ENCODE results near the gene FZR1. TPM values are rescaled to one million over a fixed set of nuclear protein-coding genes. Genes with fewer than 3 reads are reported as not detected.
A peak's percentile ranks its signal among the peaks of the same experiment; 100 is the strongest.

FZR1 gene
- polyA plus RNA-seq, 2 of the 4 experiments (the other 2 are of a cell fraction): 13.9 to 18.1 TPM

DNA sequence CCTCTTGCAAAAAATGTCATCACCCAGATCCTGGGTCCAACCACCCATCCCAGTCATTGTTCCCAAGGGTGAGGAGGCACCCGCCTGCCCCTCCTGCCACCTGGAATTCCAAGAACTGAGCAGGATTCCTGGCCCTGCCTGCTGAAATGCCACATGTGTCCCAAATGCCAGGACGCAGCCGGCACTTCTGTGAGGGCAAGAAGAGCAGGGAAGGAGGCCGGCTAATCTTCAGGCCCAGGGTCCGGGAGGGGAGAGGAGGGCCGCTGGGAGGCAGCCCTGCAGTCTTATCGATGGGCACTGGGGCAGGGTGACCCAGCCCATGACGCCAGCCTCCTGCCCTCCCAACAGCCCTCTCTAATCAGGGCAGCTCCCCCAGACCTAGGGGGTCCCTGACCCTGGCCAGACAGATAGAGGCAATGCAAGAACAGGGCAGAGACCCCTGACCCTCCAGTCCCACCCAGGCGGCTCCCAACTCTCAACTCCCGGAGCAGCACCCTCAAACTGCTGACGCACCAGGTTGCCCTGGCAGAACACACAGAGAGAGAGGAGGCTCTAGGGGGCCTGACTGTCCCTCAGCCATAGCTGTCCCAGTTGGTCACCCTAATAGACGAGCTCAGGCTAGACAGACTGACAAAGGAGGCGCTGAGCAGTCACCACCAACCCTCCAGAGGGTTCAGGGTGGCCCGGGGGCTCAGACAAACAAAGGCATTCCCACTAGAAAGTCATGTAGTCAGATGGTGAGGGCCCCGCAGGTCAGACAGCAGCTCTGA is 49.7 kb downstream of the FZR1 start:
- Histone ChIP-seq H3K9me3 (no peaks in the 10 kb centered on the region), H3K4me1 (peaks cover 22% of the 10 kb centered on the region), H3K27ac (peak overlapping the region; percentile 89 to 100; a peak in 4 of 6 replicates), H3K4me2 (peak overlapping the region; percentile 98), H3K4me3 (peak overlapping the region; percentile 87)
- ChIA-PET CTCF (interaction anchor here (0.7 to 10.0 kb wide), 8 partner anchors 10 to 68 kb away, joined by 3 to 70 read pairs (median 4); partner anchors contain the start of gene HMG20B), POLR2A (interaction anchor here (1.0 to 2.6 kb wide), 2 partner anchors 8 to 18 kb away, joined by 3 to 14 read pairs; no protein-coding TSS in a partner anchor)
- DNase-seq (ENCODE audit: low read depth in 1 of 2, low spot score in 1 of 2) (no peak), FAIRE-seq (no peak), ATAC-seq (no peak)
- no peak for TF ChIP-seq EHF (CRISPR knock-in tag; IDR thresholded peaks at IDR 0.05)
- no peak for TF ChIP-seq POLR2AphosphoS2 (conservative IDR thresholded peaks at IDR 0.05; ENCODE audit: low read length)
- TF ChIP-seq, protein P1, sequence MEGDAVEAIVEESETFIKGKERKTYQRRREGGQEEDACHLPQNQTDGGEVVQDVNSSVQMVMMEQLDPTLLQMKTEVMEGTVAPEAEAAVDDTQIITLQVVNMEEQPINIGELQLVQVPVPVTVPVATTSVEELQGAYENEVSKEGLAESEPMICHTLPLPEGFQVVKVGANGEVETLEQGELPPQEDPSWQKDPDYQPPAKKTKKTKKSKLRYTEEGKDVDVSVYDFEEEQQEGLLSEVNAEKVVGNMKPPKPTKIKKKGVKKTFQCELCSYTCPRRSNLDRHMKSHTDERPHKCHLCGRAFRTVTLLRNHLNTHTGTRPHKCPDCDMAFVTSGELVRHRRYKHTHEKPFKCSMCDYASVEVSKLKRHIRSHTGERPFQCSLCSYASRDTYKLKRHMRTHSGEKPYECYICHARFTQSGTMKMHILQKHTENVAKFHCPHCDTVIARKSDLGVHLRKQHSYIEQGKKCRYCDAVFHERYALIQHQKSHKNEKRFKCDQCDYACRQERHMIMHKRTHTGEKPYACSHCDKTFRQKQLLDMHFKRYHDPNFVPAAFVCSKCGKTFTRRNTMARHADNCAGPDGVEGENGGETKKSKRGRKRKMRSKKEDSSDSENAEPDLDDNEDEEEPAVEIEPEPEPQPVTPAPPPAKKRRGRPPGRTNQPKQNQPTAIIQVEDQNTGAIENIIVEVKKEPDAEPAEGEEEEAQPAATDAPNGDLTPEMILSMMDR (IDR thresholded peaks at IDR 0.05): no peak
- no peak for TF ChIP-seq FOXS1 (CRISPR knock-in tag; IDR thresholded peaks at IDR 0.05)
- no peak for TF ChIP-seq PHF8 (IDR thresholded peaks at IDR 0.05; ENCODE audit: borderline replicate concordance, low read depth)
- TF ChIP-seq POLR2A (IDR thresholded peaks at IDR 0.05; ENCODE audit: low read length): no peak
- no peak for TF ChIP-seq KDM5A (IDR thresholded peaks at IDR 0.05)
- WGBS (ENCODE audit: missing lambda C conversion rate): 80% methylated on average over 7 of the region's 15 CpGs

DNA sequence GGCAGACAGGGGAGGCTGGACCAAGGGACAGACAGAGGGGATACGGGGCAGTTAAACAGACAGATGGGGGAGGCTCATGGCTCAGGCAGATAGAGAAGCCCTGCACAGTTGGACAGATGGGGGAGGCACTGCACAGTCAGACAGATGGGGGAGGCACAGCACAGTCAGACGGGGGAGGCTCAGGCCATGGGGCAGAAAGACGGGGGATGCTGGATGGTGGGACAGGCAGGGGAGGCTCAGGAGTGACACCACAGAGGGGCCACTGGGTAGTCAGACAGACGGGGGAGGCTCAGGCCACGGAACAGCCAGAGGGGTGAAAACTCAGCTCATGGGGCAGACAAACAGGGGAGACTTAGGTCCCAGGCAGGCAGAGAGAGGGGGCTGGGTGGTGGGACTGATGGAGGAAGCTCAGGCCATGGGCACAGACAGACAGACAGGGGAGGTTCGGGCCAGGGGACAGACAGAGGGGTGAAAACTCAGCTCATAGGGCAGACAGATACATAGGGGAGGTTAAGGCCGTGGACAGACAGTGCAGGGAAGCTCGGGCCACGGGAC is 50.4 kb downstream of the FZR1 start:
- WGBS (ENCODE audit: missing lambda C conversion rate): 14% methylated on average over 8 of the region's 9 CpGs
- no peak for DNase-seq (ENCODE audit: low read depth in 1 of 2, low spot score in 1 of 2)
- Histone ChIP-seq H3K9me3 (no peaks in the 10 kb centered on the region), H3K27ac (peak overlapping the region; percentile 89 to 100), H3K4me3 (peak overlapping the region; percentile 87), H3K4me1 (peaks cover 22% of the 10 kb centered on the region), H3K4me2 (peak overlapping the region; percentile 98)
- TF ChIP-seq POLR2AphosphoS2 (conservative IDR thresholded peaks at IDR 0.05; ENCODE audit: low read length) (no peak), ZFP36 (IDR thresholded peaks at IDR 0.05; ENCODE audit: borderline replicate concordance, partially characterized antibody) (peak; percentile 88)
- FAIRE-seq: no peak
- POLR2A ChIA-PET: interaction anchor here (1.0 to 2.6 kb wide), 2 partner anchors 9 to 17 kb away, joined by 3 to 14 read pairs; no protein-coding TSS in a partner anchor
- ATAC-seq: no peak; a peak in 1 of 6 replicates
- CTCF ChIA-PET: interaction anchor here (0.7 to 10.0 kb wide), 11 partner anchors 9 to 67 kb away, joined by 3 to 70 read pairs (median 4); partner anchors contain the start of gene HMG20B

DNA sequence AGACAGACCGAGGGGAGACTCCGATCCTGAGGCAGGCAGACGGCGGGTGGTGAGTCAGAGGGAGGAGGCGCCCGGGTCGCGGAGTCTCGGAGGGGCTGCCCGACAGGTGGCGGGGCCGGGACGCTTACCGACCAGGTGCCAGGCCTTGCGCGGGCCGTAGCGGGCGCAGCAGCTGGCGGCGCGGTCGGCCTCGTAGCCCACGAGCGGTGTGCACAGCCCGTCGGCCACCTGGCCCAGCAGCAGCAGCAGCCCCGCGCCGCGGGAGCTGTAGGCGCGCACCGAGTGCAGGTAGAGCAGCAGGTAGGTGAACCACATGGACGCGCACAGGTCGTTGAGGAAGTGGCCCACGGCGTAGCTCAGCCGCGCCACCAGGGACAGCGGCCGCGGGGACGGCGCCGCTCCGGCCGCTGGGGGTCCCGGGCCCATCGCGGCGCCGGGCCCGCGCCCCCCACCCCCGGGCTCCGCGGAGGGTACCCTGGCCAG is 50.9 kb downstream of the FZR1 start:
- FAIRE-seq: no peak
- 0 out of 5 replicates have a peak, but pooled peaks of 1 of the 2 experiments have one; percentile 15 for TF ChIP-seq RAD21 (conservative IDR thresholded peaks at IDR 0.05 in 1 of 2, IDR thresholded peaks at IDR 0.05 in 1 of 2)
- TF ChIP-seq, protein P2, sequence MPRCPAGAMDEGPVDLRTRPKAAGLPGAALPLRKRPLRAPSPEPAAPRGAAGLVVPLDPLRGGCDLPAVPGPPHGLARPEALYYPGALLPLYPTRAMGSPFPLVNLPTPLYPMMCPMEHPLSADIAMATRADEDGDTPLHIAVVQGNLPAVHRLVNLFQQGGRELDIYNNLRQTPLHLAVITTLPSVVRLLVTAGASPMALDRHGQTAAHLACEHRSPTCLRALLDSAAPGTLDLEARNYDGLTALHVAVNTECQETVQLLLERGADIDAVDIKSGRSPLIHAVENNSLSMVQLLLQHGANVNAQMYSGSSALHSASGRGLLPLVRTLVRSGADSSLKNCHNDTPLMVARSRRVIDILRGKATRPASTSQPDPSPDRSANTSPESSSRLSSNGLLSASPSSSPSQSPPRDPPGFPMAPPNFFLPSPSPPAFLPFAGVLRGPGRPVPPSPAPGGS (IDR thresholded peaks at IDR 0.05): no peak
- Histone ChIP-seq H3K4me3 (peak overlapping the region; percentile 87), H3K27ac (peak overlapping the region; percentile 89 to 100), H3K9me3 (no peaks in the 10 kb centered on the region), H3K4me1 (peaks cover 28% of the 10 kb centered on the region), H3K4me2 (peak overlapping the region; percentile 98)
- ATAC-seq: peak; percentile 12 to 43; a peak in 4 of 6 replicates
- CTCF ChIA-PET: interaction anchor here (0.9 to 10.0 kb wide), 12 partner anchors 8 to 104 kb away, joined by 3 to 70 read pairs (median 4); partner anchors contain the start of gene HMG20B
- 0% methylated on average over 1 of the region's 60 CpGs for WGBS (ENCODE audit: missing lambda C conversion rate)
- POLR2A ChIA-PET: interaction anchor here (1.0 to 2.6 kb wide), 3 partner anchors 9 to 17 kb away, joined by 3 to 14 read pairs (median 4); no protein-coding TSS in a partner anchor
- peak in 1 of 2 experiments; percentile 46 for DNase-seq (ENCODE audit: low read depth in 1 of 2, low spot score in 1 of 2)

All from A549 (cell line).